ENCODE results near the gene TMEM147.

DNA sequence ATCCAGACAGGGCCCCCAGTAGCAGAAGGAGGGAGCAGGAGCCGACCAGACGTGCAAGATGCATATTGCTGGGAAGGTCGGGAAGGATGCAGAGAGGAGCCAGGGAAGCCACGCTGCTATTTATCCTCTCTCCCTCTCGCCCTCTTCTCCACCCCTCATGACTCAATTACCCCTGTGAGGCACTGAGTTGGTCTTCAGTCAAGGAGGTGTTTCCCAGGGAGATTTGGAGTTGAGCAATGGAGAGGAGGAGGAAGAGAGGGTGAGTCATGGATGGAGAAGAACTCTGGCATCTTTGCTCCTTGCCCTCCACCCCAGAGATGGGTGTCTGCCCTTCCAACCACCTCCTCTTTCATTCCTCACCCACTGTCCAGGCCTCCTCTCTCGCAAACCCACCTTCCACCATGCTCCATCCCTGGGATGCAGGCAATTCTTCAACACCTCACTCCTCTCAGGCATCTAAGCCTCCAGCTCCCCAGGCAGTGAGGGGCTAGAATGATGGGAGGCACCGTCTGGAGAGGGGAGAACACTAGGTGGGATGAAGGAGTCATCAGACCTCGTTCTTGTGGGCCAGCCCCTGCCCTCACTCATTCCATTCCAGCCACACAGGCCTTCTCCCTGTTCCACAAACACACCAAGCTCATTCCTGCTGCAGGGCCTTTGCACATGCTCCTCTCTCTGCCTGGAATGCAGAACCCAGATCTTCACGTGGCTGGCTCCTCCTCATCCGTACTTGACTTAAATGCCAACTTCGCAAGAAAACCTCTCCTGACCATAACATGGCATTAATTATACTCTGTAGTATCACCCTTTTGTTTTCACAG lies 17.0 kb upstream of the TMEM147 start, which contains the start of gene SBSN:
- TF ChIP-seq POLR2A (IDR thresholded peaks at IDR 0.05; ENCODE audit: low read length) (no peak), GATA1 (IDR thresholded peaks at IDR 0.05; ENCODE audit: low read depth, low read length) (no peak)
